Measurements from ENCODE around the gene TALDO1.

Gene TALDO1

GRCh38 chr11:764322-765024 is 17.2 kb downstream of the TALDO1 start:
- Histone ChIP-seq H3K4me1 (ENCODE audit: control insufficient read depth, low read length) (no peaks in the 10 kb centered on the region), H3K27me3 (ENCODE audit: control insufficient read depth, low read length) (no peaks in the 10 kb centered on the region), H3K9me3 (ENCODE audit: control insufficient read depth, insufficient read depth, low read length) (no peaks in the 10 kb centered on the region), H3K4me2 (ENCODE audit: low read length) (no peak overlapping the region), H3K4me3 (ENCODE audit: low read length) (no peak overlapping the region), H4K20me1 (ENCODE audit: control insufficient read depth, insufficient read depth, low read depth, low read length) (0 out of 2 replicates have a peak, but pooled peaks cover 7% of the 10 kb centered on the region), H3K36me3 (ENCODE audit: control insufficient read depth, low read length) (peaks cover 67% of the 10 kb centered on the region), H3K27ac (ENCODE audit: low read depth, low read length) (no peak overlapping the region), H3K79me2 (ENCODE audit: control insufficient read depth, low read length) (no peaks in the 10 kb centered on the region; the same call in 1 of the 2 replicates), H3K9me2 (replicated peaks; ENCODE audit: control insufficient read depth, low read length) (no peaks in the 10 kb centered on the region), H3F3A (ENCODE audit: control insufficient read depth, insufficient read depth) (peaks cover 13% of the 10 kb centered on the region)
- TF ChIP-seq CTCF (IDR thresholded peaks at IDR 0.05; ENCODE audit: low read depth, low read length, poor library complexity, severe bottlenecking) (no peak), EZH2phosphoT487 (IDR thresholded peaks at IDR 0.05; ENCODE audit: borderline replicate concordance, low read length) (no peak)

- peaks cover 66% of the 10 kb centered on the region for H3K36me3 ChIP-seq (ENCODE audit: control insufficient read depth, low read length)
- no peaks in the 10 kb centered on the region for H3K27me3 ChIP-seq (ENCODE audit: control insufficient read depth, low read length)
- H3F3A ChIP-seq (ENCODE audit: control insufficient read depth, insufficient read depth), result peaks cover 13% of the 10 kb centered on the region
- no peaks in the 10 kb centered on the region for H3K9me2 ChIP-seq (replicated peaks; ENCODE audit: control insufficient read depth, low read length)
- H3K27ac ChIP-seq (ENCODE audit: low read depth, low read length), result no peak overlapping the region
- H3K4me2 ChIP-seq (ENCODE audit: low read length), result no peak overlapping the region
- TF ChIP-seq CTCF (IDR thresholded peaks at IDR 0.05; ENCODE audit: low read depth, low read length, poor library complexity, severe bottlenecking) (peak; percentile 72), EZH2phosphoT487 (IDR thresholded peaks at IDR 0.05; ENCODE audit: borderline replicate concordance, low read length) (no peak)
- no peaks in the 10 kb centered on the region for H3K9me3 ChIP-seq (ENCODE audit: control insufficient read depth, insufficient read depth, low read length)
- H3K4me1 ChIP-seq (ENCODE audit: control insufficient read depth, low read length), result no peaks in the 10 kb centered on the region
- H3K4me3 ChIP-seq (ENCODE audit: low read length), result no peak overlapping the region
- H4K20me1 ChIP-seq (ENCODE audit: control insufficient read depth, insufficient read depth, low read depth, low read length), result 0 out of 2 replicates have a peak, but pooled peaks cover 7% of the 10 kb centered on the region
- H3K79me2 ChIP-seq (ENCODE audit: control insufficient read depth, low read length), result no peaks in the 10 kb centered on the region; the same call in 1 of the 2 replicates
These were observed 17.9 kb downstream of the TALDO1 start for GRCh38 chr11:765025-765801.

GRCh38 chr11:765802-766091 is 18.5 kb downstream of the TALDO1 start:
- H3F3A ChIP-seq (ENCODE audit: control insufficient read depth, insufficient read depth), result peaks cover 13% of the 10 kb centered on the region
- no peak overlapping the region for H3K4me3 ChIP-seq (ENCODE audit: low read length)
- H3K4me1 ChIP-seq (ENCODE audit: control insufficient read depth, low read length), result no peaks in the 10 kb centered on the region
- H3K36me3 ChIP-seq (ENCODE audit: control insufficient read depth, low read length), result peaks cover 70% of the 10 kb centered on the region
- TF ChIP-seq EZH2phosphoT487 (IDR thresholded peaks at IDR 0.05; ENCODE audit: borderline replicate concordance, low read length) (no peak), CTCF (IDR thresholded peaks at IDR 0.05; ENCODE audit: low read depth, low read length, poor library complexity, severe bottlenecking) (no peak)
- no peaks in the 10 kb centered on the region for H3K9me3 ChIP-seq (ENCODE audit: control insufficient read depth, insufficient read depth, low read length)
- H3K27me3 ChIP-seq (ENCODE audit: control insufficient read depth, low read length), result no peaks in the 10 kb centered on the region
- H3K9me2 ChIP-seq (replicated peaks; ENCODE audit: control insufficient read depth, low read length), result no peaks in the 10 kb centered on the region
- H4K20me1 ChIP-seq (ENCODE audit: control insufficient read depth, insufficient read depth, low read depth, low read length), result 0 out of 2 replicates have a peak, but pooled peaks cover 7% of the 10 kb centered on the region
- no peak overlapping the region for H3K4me2 ChIP-seq (ENCODE audit: low read length)
- H3K27ac ChIP-seq (ENCODE audit: low read depth, low read length), result no peak overlapping the region
- no peaks in the 10 kb centered on the region; the same call in 1 of the 2 replicates for H3K79me2 ChIP-seq (ENCODE audit: control insufficient read depth, low read length)

Data from DOHH2 (cell line).